Fibroblast of skin of left biceps (primary cell): ENCODE measurements around the gene NCAN.
"Not testable (repeated sequence)": the region's sequence is repeated elsewhere in the genome, so short reads cannot be mapped to it uniquely, and the experiment has no call there.

ENCODE experiments used
- DNase-seq, 2 experiments: peaks; one replicate each; pipeline ENCODE4 v3.0.0-alpha.2; 2013; ENCODE audit warnings: low read depth in 2 of 2

The NCAN gene

DNA sequence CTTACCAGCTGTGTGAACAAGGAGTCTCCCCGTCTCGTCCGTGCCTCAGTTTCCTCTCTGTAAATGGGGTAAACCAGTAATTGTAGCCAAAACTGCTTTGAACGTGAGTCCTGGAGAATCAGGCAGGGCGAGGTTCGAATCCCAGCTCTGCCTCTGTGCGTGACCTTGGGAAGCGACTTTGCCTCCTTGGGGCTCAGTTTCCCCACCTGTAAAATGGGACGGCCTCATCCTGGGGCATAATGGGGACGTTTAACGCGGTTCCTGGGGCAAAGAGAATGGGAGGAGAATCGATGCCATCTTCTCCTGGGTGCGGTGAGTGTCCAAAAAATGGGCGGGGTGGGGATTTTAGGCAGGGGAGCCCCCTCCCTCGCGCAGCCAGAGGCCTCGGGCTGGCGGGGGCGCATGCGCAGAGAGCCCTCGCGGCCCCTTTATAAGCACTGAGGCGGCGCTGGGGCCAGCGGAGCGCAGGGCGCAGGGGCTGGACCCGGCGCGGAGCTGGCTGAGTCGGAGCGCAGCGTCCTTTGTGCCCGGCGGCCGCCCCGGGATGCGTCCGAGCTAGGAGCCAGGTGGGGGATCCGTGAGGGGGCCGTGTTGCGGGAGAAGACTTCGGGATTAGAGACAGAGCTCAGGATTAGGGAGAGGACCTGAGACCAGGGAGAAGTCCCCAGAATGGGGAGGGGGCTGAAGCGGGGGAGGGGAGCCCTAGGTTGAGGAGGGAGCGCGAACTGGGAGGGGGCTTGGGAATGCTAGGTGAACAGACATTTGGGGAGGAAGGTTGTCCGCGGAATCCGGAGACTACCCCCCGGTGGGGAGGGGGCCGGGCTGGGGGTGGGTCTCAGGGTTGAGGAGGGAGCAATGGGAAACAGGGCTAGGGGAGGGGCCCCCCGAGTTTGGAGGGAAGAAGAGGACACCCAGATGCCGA, at the start of gene NCAN:
Gene NCAN (plus strand): TSS at position 460 of the 922 bp plus-strand sequence. CDS start 4,996 bp downstream, outside the sequence.
- DNase-seq: no peak

DNA sequence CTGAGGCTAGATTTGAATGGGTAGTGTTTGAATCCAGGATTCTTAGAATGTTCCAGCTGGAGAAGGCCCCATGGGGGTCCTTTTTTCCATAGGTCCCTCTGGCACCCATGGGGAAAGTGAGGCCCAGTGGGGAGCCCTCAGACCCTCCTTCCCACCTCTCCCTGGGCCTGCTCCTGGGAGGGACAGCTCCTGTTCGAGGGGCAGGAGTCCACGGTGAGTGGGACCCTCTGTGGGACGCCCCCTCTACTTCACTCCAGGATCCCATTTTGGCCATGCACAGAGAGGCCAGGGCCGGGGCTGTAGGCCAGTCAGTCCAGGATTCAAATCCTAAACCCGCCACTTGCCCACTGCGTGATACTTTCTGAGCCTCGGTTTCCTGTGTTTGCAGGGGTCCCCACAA, 49.3 kb upstream of the NCAN start:
- DNase-seq: no peak

- DNase-seq: no peak
These were observed 46.4 kb upstream of the NCAN start for GRCh38 chr19:19165396-19165795.

GRCh38 chr19:19167612-19168011, 44.1 kb upstream of the NCAN start:
- DNase-seq: no peak

DNA sequence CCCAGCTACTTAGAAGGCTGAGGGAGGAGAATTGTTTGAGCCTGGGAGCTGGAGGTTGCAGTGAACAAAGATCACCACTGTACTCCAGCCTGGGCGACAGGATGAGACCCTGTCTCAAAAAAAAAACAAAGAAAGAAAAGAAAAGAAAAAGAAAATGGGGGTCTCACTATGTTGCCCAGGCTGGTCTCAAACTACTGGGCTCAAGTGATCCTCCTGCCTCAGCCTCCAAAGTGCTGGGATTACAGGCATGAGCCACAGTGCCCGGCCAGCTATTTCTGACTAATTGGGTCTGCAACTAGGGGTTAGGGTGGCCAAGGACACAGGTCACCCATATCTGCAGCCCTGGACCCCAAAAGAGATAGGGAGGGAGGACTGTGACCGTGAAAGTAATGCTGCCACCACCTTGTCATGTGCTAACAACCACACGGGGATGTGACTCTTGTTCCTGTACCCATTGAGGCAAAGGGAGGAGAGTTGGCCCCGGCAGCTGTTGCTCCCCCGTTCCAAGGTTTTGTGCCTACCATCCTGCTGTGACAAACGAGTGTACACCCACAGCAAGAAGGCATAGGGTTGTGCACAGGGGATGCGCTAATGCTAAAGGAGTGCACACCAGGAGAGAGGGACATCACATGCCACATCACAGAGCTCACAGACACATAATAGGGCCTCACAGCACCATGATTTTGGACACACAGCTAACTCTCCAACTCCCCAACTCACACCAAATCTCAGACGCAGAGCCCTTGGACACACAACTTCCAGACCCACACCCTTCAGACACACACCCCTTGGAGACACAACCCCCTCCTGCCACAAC, 42.3 kb upstream of the NCAN start:
- DNase-seq: no peak

GRCh38 chr19:19170053-19170872, 41.5 kb upstream of the NCAN start, which contains the start of gene MEF2B:
Gene MEF2B (minus strand): TSS chr19:19170263. CDS start chr19:19150735, 19,528 bp downstream.
- DNase-seq: no peak

- no peak for DNase-seq
These were observed 40.7 kb upstream of the NCAN start for GRCh38 chr19:19170873-19171672.

DNA sequence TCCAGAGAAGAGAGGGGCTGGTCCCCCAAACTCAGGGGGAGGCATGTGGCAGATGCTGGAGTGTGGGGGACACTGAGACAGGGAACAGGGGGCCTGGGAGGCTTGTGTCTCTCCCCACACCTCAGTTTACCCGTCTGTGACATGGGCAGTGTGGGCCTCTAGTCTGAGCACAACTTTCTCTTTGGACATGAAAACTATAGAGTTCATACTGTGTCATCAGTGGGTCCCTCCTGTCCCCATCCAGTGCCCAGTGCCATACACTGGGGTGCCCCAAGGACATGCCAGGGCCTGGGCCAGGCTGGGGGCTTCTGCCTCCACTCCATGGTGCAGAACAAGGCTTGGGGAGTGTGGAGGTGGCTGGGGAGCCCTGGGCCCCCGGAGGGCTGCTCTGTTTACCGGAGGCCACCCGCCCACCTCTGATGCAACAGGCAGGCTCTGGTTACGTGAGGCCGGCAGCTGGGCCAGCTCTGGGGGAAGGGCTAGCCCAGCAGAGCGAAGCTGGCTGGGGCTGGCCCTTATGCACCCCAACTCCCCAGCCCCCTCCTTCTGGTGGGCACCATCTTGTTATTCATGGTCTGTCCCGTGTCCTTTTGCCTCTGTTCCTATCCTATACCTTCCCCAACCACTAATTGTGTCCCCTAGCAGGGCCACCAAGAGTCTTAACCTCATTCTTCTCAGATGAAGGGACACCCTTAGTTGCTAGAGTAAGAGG, 39.8 kb upstream of the NCAN start:
- peak; percentile 33 to 36 for DNase-seq

GRCh38 chr19:19173243-19173642, 38.5 kb upstream of the NCAN start:
- DNase-seq: not testable (repeated sequence)

DNA sequence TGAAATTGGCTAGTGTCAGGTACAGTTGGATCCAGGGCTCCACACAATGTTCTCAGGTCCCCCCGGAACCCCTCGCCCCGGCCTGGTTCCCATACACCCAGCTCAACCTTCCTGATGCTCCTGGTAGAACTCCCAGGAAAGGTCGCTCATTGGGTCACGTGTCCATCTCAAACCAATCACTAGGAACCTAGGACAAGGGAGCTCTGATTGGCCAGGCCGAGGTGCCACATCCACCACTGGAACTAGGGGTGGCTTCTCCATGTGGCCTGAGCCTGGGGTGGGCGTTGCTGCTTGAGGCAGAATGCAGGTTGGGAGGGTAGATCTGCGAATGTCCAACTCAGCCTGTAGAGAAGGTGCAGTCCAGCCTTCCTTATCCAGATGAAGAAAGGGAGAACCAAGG, 34.8 kb upstream of the NCAN start:
- DNase-seq: no peak

DNA sequence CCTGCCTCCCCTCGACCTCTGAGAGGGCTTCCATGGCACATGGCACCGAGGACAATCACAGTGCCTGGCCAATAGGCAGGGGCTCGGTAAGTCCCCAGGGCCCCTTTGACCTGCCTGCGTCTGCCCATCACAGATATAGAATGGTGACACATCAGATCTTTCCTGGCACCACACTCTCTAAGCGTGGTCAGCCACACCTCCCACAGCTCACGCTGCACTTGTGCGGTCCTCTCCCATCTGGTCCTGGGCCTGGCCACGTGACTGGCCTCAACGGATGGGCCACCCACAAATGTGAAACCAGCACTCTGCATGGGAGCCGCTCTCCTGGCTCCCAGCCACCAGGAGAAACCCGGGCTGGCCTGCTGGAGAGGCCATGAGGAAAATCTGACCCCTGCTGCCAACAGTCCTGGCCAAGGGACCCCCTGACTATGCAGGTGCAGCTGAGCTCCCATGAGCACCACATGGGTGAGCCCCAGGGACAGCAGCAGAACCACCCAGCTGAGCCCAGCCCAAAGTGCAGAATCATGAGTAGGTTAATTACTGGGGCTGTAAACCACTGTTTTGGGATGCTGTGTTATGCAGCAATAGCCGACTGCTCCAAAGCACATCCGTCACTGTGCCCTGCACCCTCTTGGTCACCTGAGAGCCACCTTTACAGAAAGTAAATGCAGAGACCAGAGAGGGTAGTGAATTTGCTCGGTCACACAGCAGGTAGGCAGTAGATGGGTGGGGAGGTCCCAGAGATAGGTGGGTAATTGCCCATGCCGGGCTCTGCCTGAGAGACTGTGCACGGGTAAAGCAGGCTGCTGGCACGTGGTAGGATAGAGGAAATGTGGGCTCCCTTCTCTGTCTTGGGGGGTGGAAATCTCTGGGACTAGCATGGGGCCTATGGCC, 32.0 kb upstream of the NCAN start:
- no peak for DNase-seq

- no peak for DNase-seq
These were observed 30.2 kb upstream of the NCAN start for GRCh38 chr19:19181488-19181998.

- DNase-seq: no peak
These were observed 25.7 kb upstream of the NCAN start for GRCh38 chr19:19185853-19186740.

DNA sequence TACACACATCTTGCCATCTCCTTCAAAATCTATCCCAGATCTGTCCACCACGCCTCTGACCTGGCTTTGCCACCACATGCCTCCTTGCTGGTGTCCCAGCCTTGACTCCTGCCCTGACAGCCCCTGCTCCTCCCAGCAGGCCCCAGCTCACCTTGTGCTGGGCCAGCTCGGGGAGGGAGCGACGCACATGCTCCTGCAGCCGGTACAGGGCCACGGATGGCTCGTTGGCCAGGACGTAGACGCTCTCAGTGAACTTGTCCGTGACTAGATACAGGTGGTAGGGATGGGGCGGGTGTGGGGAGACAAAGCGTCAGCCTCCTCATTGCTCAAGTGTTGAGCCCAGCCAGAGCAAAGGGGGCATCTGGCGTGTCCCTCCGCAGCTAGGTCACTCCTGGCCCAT, 25.0 kb upstream of the NCAN start:
- DNase-seq: no peak

DNA sequence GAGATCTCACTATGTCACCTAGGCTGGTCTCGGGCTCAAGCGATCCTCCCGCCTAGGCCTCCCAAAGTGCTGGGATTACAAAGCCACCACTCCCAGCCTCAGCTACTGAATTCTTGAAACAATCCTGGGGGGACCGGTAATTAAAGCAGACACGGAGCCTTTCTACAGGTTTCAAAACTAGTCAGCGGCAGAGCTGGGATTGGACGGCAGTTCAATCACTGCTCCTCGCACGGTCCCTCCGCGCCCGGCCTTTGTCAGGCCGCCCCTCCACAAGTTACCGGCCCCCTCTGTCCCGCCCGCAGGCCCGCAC, 20.0 kb upstream of the NCAN start:
- no peak for DNase-seq

- peak; percentile 99 for DNase-seq
These were observed 19.5 kb upstream of the NCAN start, which contains the start of the genes BORCS8 and RFXANK for GRCh38 chr19:19192078-19192882. Gene BORCS8 (minus strand): TSS chr19:19192152. CDS start chr19:19192117, 35 bp downstream. Gene RFXANK (plus strand): TSS chr19:19192258. CDS start chr19:19193947, 1,689 bp downstream.

GRCh38 chr19:19192910-19193423, 18.8 kb upstream of the NCAN start:
- no peak for DNase-seq
